Stimulated activated effector memory CD8-positive, alpha-beta T cell treated with anti-CD3 and anti-CD28 coated beads, Interleukin-12 subunit alpha, Interleukin-12 subunit beta, amount 100 ng/mL, for 72 hours (primary cell): ENCODE measurements around the gene PRR23A.
A peak's percentile ranks its signal among the peaks of the same experiment; 100 is the strongest.

ENCODE experiments used
- ATAC-seq: fragments of 150-1000 bp; cut with Tn5 transposase; 2 replicates; pipeline ENCODE4 v1.10.0; 2021
- DNase-seq, 2 donors: peaks; one replicate each; pipeline ENCODE4 v3.0.0; 2021 to 2022; ENCODE audit warnings: low spot score in 2 of 2
- H3K27ac Mint-ChIP-seq: one replicate; pipeline ENCODE4 v1.8.0; 2022; ENCODE audit warnings: mild to moderate bottlenecking, mixed read lengths
- H3K36me3 Mint-ChIP-seq: one replicate; pipeline ENCODE4 v1.8.0; 2022; ENCODE audit warnings: mild to moderate bottlenecking, mixed read lengths
- H3K4me1 Mint-ChIP-seq: one replicate; pipeline ENCODE4 v1.8.0; 2022; ENCODE audit warnings: mixed read lengths
- H3K4me3 Mint-ChIP-seq: one replicate; pipeline ENCODE4 v1.8.0; 2022; ENCODE audit warnings: mild to moderate bottlenecking, mixed read lengths
- H3K9me3 Mint-ChIP-seq: one replicate; pipeline ENCODE4 v1.8.0; 2022; ENCODE audit warnings: mixed read lengths

Gene PRR23A

GRCh38 chr3:138987181-138987580, 18.9 kb downstream of the PRR23A start:
- Mint-ChIP-seq H3K4me1 (no peaks in the 10 kb centered on the region), H3K36me3 (no peaks in the 10 kb centered on the region), H3K4me3 (no peak overlapping the region), H3K9me3 (no peaks in the 10 kb centered on the region), H3K27ac (no peak overlapping the region)
- DNase-seq (no peak), ATAC-seq (no peak)

- Mint-ChIP-seq H3K4me3 (no peak overlapping the region), H3K27ac (no peak overlapping the region), H3K36me3 (no peaks in the 10 kb centered on the region), H3K4me1 (no peaks in the 10 kb centered on the region), H3K9me3 (no peaks in the 10 kb centered on the region)
- ATAC-seq = no peak
- DNase-seq = no peak
Measured at GRCh38 chr3:138985932-138986331, 20.1 kb downstream of the PRR23A start.

DNA sequence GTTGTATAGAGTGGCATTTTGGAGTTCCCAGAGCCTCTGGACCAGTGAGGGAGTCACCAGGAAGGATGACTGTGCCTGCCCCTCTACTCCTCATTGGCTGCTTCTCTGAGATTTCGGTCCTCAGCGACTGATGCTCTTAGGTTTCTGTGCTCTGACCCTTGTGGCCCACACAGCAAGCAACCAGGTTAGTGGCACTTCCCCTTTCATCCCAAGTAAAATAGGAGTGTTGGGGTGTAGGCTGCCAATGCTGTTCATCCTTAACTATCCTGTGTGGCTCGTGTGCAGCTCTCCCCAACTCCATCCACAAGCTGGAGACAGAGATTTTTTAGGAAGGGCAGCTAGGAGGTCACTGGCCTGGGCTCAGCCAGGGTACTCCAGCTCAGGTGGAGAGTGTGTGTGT, 21.3 kb downstream of the PRR23A start:
- no peak for ATAC-seq
- no peaks in the 10 kb centered on the region for H3K4me1 Mint-ChIP-seq
- H3K36me3 Mint-ChIP-seq = no peaks in the 10 kb centered on the region
- H3K9me3 Mint-ChIP-seq = no peaks in the 10 kb centered on the region
- DNase-seq = no peak
- no peak overlapping the region for H3K4me3 Mint-ChIP-seq
- no peak overlapping the region for H3K27ac Mint-ChIP-seq

- H3K27ac Mint-ChIP-seq = no peak overlapping the region
- ATAC-seq (no peak), DNase-seq (no peak)
- no peaks in the 10 kb centered on the region for H3K4me1 Mint-ChIP-seq
- no peaks in the 10 kb centered on the region for H3K9me3 Mint-ChIP-seq
- no peak overlapping the region for H3K4me3 Mint-ChIP-seq
- no peaks in the 10 kb centered on the region for H3K36me3 Mint-ChIP-seq
Measured at GRCh38 chr3:138976047-138976446, 30.0 kb downstream of the PRR23A start.

GRCh38 chr3:138975351-138975750, 30.7 kb downstream of the PRR23A start:
- H3K4me3 Mint-ChIP-seq = no peak overlapping the region
- no peaks in the 10 kb centered on the region for H3K9me3 Mint-ChIP-seq
- no peaks in the 10 kb centered on the region for H3K4me1 Mint-ChIP-seq
- no peaks in the 10 kb centered on the region for H3K36me3 Mint-ChIP-seq
- no peak overlapping the region for H3K27ac Mint-ChIP-seq
- DNase-seq = no peak
- ATAC-seq = no peak

DNA sequence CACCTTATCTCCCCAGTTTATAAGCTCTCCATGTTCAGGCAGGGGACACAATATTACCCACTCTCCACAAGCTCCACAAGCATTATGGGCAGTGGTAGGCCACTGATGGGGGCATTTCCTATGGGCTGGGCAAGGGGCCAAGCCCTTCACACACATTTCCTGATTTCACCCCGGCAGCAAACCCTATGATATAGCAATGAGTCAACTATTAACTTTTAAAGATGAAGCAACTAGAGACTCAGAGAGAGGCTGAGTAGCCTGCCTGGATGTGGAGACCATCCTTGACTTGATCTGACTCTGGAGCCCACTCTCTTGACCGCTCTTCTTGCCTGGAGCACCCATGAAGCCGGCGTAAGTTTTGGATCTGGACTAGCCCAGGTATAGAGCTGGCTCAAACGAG, 31.6 kb downstream of the PRR23A start:
- no peak for DNase-seq
- ATAC-seq = no peak
- H3K9me3 Mint-ChIP-seq = no peaks in the 10 kb centered on the region
- H3K4me3 Mint-ChIP-seq = no peak overlapping the region
- no peak overlapping the region for H3K27ac Mint-ChIP-seq
- H3K36me3 Mint-ChIP-seq = no peaks in the 10 kb centered on the region
- no peaks in the 10 kb centered on the region for H3K4me1 Mint-ChIP-seq

DNA sequence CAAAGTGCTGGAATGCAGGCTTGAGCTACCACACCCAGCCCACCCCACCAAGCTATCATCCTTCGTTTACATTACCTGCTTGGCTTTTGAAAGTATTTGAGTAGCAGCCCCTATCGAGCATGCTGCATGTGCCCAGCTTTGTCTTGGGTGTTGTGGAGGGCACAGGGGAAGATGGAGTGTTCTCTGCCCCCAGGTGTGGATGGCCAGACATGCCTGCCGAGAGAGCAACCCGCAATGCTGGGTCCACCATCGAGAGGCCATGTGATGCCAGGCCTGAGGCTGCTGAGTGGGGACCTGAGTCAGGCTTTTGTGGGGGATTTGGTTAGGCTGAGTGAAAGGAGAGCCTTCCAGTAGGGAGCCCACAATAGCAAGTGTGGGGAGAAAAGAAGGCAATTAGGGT, 33.1 kb downstream of the PRR23A start:
- Mint-ChIP-seq H3K36me3 (no peaks in the 10 kb centered on the region), H3K9me3 (no peaks in the 10 kb centered on the region), H3K27ac (no peak overlapping the region), H3K4me1 (no peaks in the 10 kb centered on the region), H3K4me3 (no peak overlapping the region)
- DNase-seq (no peak), ATAC-seq (no peak)

DNA sequence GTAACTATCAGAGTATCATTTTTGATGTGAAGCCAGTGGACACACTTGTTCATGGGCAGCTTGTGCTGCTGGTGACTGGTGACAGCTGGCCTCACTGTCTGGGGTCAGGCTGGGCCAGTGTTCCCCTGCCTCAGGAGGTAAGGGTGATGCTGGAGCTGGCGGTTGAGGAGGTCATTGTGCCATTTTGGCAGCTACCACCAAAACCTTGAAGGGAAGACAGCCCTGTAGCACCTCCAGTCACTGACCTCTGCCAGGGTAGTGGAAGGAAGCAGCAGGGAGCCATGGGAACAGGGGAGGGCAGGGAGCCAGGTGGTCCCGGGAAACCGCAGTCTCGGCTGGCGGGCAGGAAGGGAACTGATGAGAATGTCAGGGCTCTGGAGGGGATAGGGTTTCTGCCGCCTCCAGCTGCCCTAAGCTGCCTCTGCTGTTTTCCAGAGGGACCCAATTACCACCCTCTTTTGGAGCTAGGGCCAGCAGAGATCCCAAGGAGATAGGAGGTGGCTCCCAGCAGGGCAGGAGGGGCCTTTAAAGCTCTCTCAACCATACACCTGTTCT, 34.2 kb downstream of the PRR23A start:
- H3K4me3 Mint-ChIP-seq = no peak overlapping the region
- H3K36me3 Mint-ChIP-seq = no peaks in the 10 kb centered on the region
- ATAC-seq (no peak), DNase-seq (no peak)
- no peaks in the 10 kb centered on the region for H3K9me3 Mint-ChIP-seq
- H3K4me1 Mint-ChIP-seq = no peaks in the 10 kb centered on the region
- no peak overlapping the region for H3K27ac Mint-ChIP-seq

DNA sequence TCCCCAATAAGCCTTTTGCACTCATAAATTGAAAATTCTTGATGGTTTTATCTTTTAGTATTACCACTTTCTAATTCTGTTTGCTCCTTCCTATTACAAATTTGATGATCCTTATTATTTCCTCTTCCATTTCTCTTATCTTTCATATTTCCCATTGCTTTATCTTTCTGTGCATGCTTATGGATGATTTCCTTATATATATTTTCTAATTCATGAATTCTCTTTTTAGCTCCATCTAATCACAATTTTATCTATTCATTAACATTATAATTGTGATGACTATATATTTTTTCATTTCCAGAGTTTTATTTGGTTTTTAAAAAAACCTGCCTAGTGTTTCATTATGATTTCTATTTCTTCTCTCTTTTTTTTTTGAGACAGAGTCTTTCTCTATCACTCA, 41.1 kb downstream of the PRR23A start:
- Mint-ChIP-seq H3K4me1 (peaks cover 16% of the 10 kb centered on the region), H3K36me3 (no peaks in the 10 kb centered on the region), H3K4me3 (no peak overlapping the region), H3K9me3 (peaks cover 10% of the 10 kb centered on the region), H3K27ac (no peak overlapping the region)
- ATAC-seq (no peak), DNase-seq (no peak)

- Mint-ChIP-seq H3K4me1 (peaks cover 16% of the 10 kb centered on the region), H3K27ac (no peak overlapping the region), H3K9me3 (peaks cover 10% of the 10 kb centered on the region), H3K36me3 (no peaks in the 10 kb centered on the region), H3K4me3 (no peak overlapping the region)
- DNase-seq (no peak), ATAC-seq (no peak)
Measured at GRCh38 chr3:138964264-138964663, 41.8 kb downstream of the PRR23A start.

DNA sequence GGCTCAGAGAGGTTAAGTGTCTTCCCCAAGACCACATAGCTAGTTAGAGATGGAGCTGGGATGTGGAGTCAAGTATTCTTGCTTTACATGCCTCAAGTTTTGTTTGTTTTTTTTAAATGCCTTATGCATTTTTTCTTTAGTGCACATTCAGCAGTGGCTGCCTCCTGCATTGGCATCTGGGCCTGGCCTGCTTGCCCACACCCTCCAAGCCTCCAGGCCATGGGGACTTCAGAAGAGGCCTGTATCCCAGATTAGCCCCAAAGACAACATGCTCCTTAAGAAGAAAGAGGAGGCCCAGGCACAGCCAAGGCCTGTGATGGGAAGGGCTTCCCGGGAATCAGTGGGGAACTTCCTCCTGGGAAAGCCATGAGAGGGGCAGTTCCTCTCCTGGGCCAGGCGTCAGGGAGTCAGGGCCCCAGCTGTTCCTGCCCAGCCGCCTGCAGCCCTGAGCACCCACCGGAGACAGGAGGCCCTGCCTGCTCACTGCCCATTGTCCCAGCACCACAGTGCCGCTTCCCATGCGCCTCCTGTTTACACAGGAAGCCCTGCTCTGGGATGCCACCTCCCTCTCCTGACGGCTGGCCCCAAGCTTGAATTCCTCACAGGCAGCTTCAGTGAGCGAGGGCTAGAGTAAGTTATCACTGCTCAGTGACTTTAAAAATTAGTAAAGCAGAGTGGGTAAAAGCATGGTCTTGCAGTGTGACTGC, 43.1 kb downstream of the PRR23A start:
- peaks cover 10% of the 10 kb centered on the region for H3K9me3 Mint-ChIP-seq
- ATAC-seq = no peak
- DNase-seq = no peak
- H3K27ac Mint-ChIP-seq = no peak overlapping the region
- no peak overlapping the region for H3K4me3 Mint-ChIP-seq
- peaks cover 16% of the 10 kb centered on the region for H3K4me1 Mint-ChIP-seq
- no peaks in the 10 kb centered on the region for H3K36me3 Mint-ChIP-seq

DNA sequence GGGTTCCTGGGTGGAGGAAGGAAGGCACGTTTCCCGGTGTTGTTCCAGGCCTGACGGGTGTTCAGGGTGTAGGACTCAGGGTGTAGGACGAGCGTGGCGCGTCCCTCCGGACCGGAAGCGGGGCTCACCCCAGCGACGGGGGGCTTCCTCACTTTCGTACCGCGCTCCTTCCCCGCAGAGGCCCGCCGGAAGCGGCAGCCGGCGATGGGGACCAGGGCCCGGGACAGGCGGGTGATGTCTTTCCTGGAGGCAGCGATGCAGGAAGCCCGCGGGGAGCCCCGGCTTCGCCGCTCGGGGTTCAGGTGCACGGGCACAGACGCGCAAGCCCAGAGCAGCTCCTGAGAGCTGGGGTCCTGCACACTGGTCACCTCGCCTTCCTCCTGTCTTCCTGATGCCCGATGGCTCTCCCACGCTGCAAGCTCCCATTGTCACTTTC, 45.6 kb downstream of the PRR23A start:
- Mint-ChIP-seq H3K36me3 (no peaks in the 10 kb centered on the region), H3K27ac (no peak overlapping the region), H3K4me1 (peaks cover 16% of the 10 kb centered on the region), H3K4me3 (peak overlapping the region; percentile 48), H3K9me3 (peaks cover 10% of the 10 kb centered on the region)
- DNase-seq (no peak), ATAC-seq (no peak)
